ENCODE data around the gene AGMO.

GRCh38 chr7:15334536-15335263 lies 227.1 kb downstream of the AGMO start:
- TF ChIP-seq CTCF (conservative IDR thresholded peaks at IDR 0.05; ENCODE audit: low read depth, low read length) (no peak), EZH2 (IDR thresholded peaks at IDR 0.05; ENCODE audit: low read length, unreplicated experiment) (no peak)

Measured in PC-3 (cell line).